GM12878 (cell line): Measurements from ENCODE around the gene FANCG. TPM values are rescaled to one million over a fixed set of nuclear protein-coding genes. Genes with fewer than 3 reads are reported as not detected.

Source experiments
- ATAC-seq: fragments of 200-7000 bp; cut with Tn5 transposase; 3 replicates; pipeline ENCODE4 v1.9.1; 2020; ENCODE audit warnings: mild to moderate bottlenecking, moderate library complexity
- BruUV-seq: library from RNA; stranded (reverse); fragments of 400-500 nt; replicated peaks from 2 replicates; lab custom pipeline; 2021; lab: Mats Ljungman, UMichigan
- CTCF ChIA-PET: fragments of 300-600 bp; sonication (Branson Sonifier 250); formaldehyde crosslinking; extraction: SDS; loops from one replicate; lab custom pipeline; 2021; ENCODE audit warnings: inconsistent platforms; lab: Yijun Ruan, JAX
- POLR2A ChIA-PET: fragments of 350-600 bp; formaldehyde crosslinking; extraction: SDS; loops from one replicate; lab custom pipeline; 2021; ENCODE audit warnings: inconsistent platforms; lab: Charles Lee
- RAD21 ChIA-PET: fragments of 300-600 bp; sonication (Branson Sonifier 250); formaldehyde crosslinking; loops from one replicate; lab custom pipeline; 2023; ENCODE audit warnings: antibody characterized with exemption; ENCODE audit not compliant: unreplicated experiment; lab: Charles Lee
- SMC1A ChIA-PET: fragments of 300-600 bp; sonication (Branson Sonifier 250); formaldehyde crosslinking; loops from one replicate; lab custom pipeline; 2023; ENCODE audit not compliant: unreplicated experiment, uncharacterized antibody; lab: Charles Lee
- DNase-seq: peaks from one replicate; pipeline ENCODE4 v3.0.0-alpha.2; 2011; ENCODE audit warnings: low read depth, low spot score
- FAIRE-seq: peaks from 3 replicates; lab custom pipeline; 2011; peaks lifted over from hg19 to GRCh38; lab: Jason Lieb, UNC
- H2AFZ ChIP-seq: 2 replicates; pipeline ENCODE4 v1.6.0; 2011; ENCODE audit warnings: low read depth, low read length, control low read depth; ENCODE audit not compliant: control insufficient read depth
- H3K27ac ChIP-seq: 2 replicates; pipeline ENCODE4 v1.5.1; 2011; ENCODE audit warnings: control low read depth; ENCODE audit not compliant: control insufficient read depth, insufficient read depth
- H3K27me3 ChIP-seq, 2 experiments: replicated peaks in 1 of 2; 2 replicates each; pipeline versions ENCODE4 v1.6.0 to v1.6.1; 2011; ENCODE audit warnings: low read length in 1 of 2; ENCODE audit not compliant: control insufficient read depth in 2 of 2, insufficient read depth in 2 of 2
- H3K36me3 ChIP-seq, 2 experiments: 2 replicates each; pipeline ENCODE4 v1.5.1; 2011; ENCODE audit warnings: low read length in 1 of 2; ENCODE audit not compliant: control insufficient read depth in 2 of 2, insufficient read depth in 2 of 2
- H3K4me1 ChIP-seq: 2 replicates; pipeline ENCODE4 v1.6.1; 2011; ENCODE audit warnings: mild to moderate bottlenecking, low read length, moderate library complexity, mixed read lengths; ENCODE audit not compliant: control insufficient read depth, insufficient read depth
- H3K4me2 ChIP-seq: 2 replicates; pipeline ENCODE4 v1.6.0; 2011; ENCODE audit warnings: control low read depth; ENCODE audit not compliant: control insufficient read depth, insufficient read depth
- H3K4me3 ChIP-seq: fragments of 200-600 bp; sonication (generic); 2 replicates; pipeline ENCODE4 v1.5.1; 2016
- H3K79me2 ChIP-seq: 2 replicates; pipeline ENCODE4 v1.6.0; 2011; ENCODE audit warnings: low read length; ENCODE audit not compliant: control insufficient read depth, insufficient read depth
- H3K9ac ChIP-seq: 2 replicates; pipeline ENCODE4 v1.8.0; 2011; ENCODE audit warnings: low read length, control low read depth, mixed read lengths; ENCODE audit not compliant: control insufficient read depth, insufficient read depth
- H3K9me3 ChIP-seq: replicated peaks from 3 replicates; pipeline ENCODE4 v1.5.1; 2011; ENCODE audit warnings: mild to moderate bottlenecking, low read length; ENCODE audit not compliant: control insufficient read depth, insufficient read depth
- H4K20me1 ChIP-seq: 2 replicates; pipeline ENCODE4 v1.6.0; 2011; ENCODE audit not compliant: control insufficient read depth, insufficient read depth
- BHLHE40 ChIP-seq, 2 experiments: fragments of 450-650 bp in 1 of 2; IDR thresholded peaks; 2 replicates each; pipeline ENCODE4 v1.6.1; 2011 to 2017; ENCODE audit warnings: low read depth in 2 of 2, borderline replicate concordance in 1 of 2, improper control_type of control experiment in 1 of 2, low read length in 1 of 2, mild to moderate bottlenecking in 1 of 2
- MXI1 ChIP-seq: fragments of 150-350 bp; IDR thresholded peaks from 2 replicates; pipeline ENCODE4 v1.6.1; 2011; ENCODE audit warnings: low read depth, mild to moderate bottlenecking, inconsistent platforms, low read length, improper control_type of control experiment
- NR2C1 ChIP-seq: fragments of 450-650 bp; IDR thresholded peaks from 2 replicates; pipeline ENCODE4 v1.6.1; 2017; ENCODE audit warnings: antibody characterized with exemption, mild to moderate bottlenecking, moderate library complexity
- RAD21 ChIP-seq: IDR thresholded peaks from 2 replicates; pipeline ENCODE4 v1.6.1; 2011; ENCODE audit warnings: mild to moderate bottlenecking, low read depth, low read length, moderate library complexity; ENCODE audit not compliant: insufficient read depth
- SMARCA5 ChIP-seq: fragments of 450-650 bp; IDR thresholded peaks from 2 replicates; pipeline ENCODE4 v1.6.1; 2017; ENCODE audit warnings: mild to moderate bottlenecking
- SMC3 ChIP-seq: IDR thresholded peaks from 2 replicates; pipeline ENCODE4 v1.6.1; 2011; ENCODE audit warnings: low read length, improper control_type of control experiment, borderline replicate concordance
- YY1 ChIP-seq: IDR thresholded peaks from 2 replicates; pipeline ENCODE4 v1.6.1; 2011; ENCODE audit warnings: low read depth, mild to moderate bottlenecking, low read length
- WGBS: methylation state at CpG from one replicate; pipeline ENCODE4 v1.1.6; 2016; ENCODE audit warnings: low lambda C conversion rate; ENCODE audit not compliant: insufficient replicate concordance, insufficient coverage; ENCODE audit errors: missing lambda C conversion rate; 5-methylcytosine and 5-hydroxymethylcytosine counted together
- in situ Hi-C: fragments of 300-500 bp; cut with MboI; formaldehyde crosslinking; loops from 9 replicates; pipeline ENCODE4 v1.14.3; 2018; ENCODE audit warnings: mixed read lengths
- intact Hi-C: fragments of 100-400 bp; cut with micrococcal nuclease; formaldehyde crosslinking; loops from one replicate; pipeline ENCODE4 v1.14.2; 2022; ENCODE audit not compliant: unreplicated experiment
- polyA plus RNA-seq, 11 experiments: library from polyadenylated mRNA; depleted of rRNA in 4 of 11; unstranded in 6 of 11; stranded (reverse) in 5 of 11; fragments of >200 nt; fragmentation: Nextera tagmentation in 4 of 11; fragmentation: Illumina TruSeq in 1 of 11; extraction: Ambion mirVana in 4 of 11; extraction: Trizol in 1 of 11; gene quantifications; 1 replicate in 1 of 11; 2 replicates in 10 of 11; pipeline versions ENCODE4 v1.2.1 to v1.2.3, GENCODE V29; 2011 to 2016; ENCODE audit warnings: inconsistent platforms in 2 of 11, missing spikeins in 2 of 11, low read depth in 1 of 11
- total RNA-seq, 4 experiments: library from RNA; depleted of rRNA in 3 of 4; stranded (reverse); fragments of >200 nt in 3 of 4; fragmentation: Illumina TruSeq in 1 of 4; extraction: Trizol in 1 of 4; gene quantifications; 2 replicates each; pipeline versions ENCODE4 v1.2.1 to v1.2.3, GENCODE V29; 2013 to 2021
- TF ChIP-seq, protein P1 (sequence below): fragments of 450-650 bp; IDR thresholded peaks from 2 replicates; pipeline ENCODE4 v1.6.1; 2017; ENCODE audit warnings: mild to moderate bottlenecking, low read depth, inconsistent platforms; ENCODE audit not compliant: poor library complexity, severe bottlenecking
- TF ChIP-seq, protein P2 (sequence below): fragments of 450-650 bp; IDR thresholded peaks from 2 replicates; pipeline ENCODE4 v1.6.1; 2016; ENCODE audit warnings: mild to moderate bottlenecking
- TF ChIP-seq, protein P3 (sequence below): IDR thresholded peaks from 2 replicates; pipeline ENCODE4 v1.6.1; 2011; ENCODE audit warnings: borderline replicate concordance, low read depth, mild to moderate bottlenecking, moderate library complexity, mixed read lengths, low read length; ENCODE audit not compliant: insufficient read depth; ENCODE audit errors: extremely low read length
- TF ChIP-seq, protein P4 (sequence below), 3 experiments: IDR thresholded peaks in 2 of 3; conservative IDR thresholded peaks in 1 of 3; 2 replicates each; pipeline ENCODE4 v1.5.1; 2011; ENCODE audit warnings: low read depth in 3 of 3, low read length in 3 of 3, mild to moderate bottlenecking in 3 of 3, control low read depth in 2 of 3, moderate library complexity in 2 of 3, inconsistent platforms in 1 of 3, mixed read lengths in 1 of 3; ENCODE audit not compliant: control insufficient read depth in 2 of 3, insufficient read depth in 1 of 3; ENCODE audit errors: extremely low read depth in 1 of 3

The FANCG gene
- total and polyA plus RNA-seq, 10 of the 15 experiments (the other 5 are each of a cell fraction or from before 2014, with no cell fraction given): 16.4 to 78.7 (median 45.4) TPM

DNA sequence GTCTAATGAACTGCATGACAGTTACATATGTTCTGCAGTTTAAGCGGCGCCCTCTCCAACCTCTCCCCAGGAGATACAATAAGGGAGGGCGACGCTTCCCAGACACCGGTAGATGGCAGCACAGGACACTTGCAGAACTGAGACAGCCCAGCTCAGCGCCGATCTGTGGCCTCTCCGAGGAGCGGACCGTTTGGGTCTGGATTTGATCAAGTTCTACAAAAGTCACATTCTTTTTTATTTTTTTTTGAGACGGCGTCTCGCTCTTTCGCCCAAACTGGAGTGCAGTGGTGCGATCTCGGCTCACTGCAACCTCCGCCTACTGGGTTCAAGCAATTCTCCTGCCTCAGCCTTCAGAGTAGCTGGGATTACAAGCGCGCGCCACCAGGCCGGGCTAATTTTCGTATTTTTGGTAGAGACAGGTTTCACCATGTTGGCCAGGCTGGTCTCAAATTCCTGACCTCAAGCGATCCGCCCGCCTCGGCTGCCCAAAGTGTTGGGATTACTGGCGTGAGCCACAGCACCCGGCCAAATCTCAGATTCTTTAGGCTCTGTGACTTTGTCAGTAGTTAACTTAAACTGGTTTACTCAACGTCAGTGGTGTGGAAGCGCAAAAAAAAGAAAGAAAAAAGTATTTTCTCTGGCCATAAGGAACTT lies 37.3 kb upstream of the FANCG start:
- 26% methylated on average over 30 of the region's 30 CpGs for WGBS
- RAD21 ChIA-PET: interaction anchor here (0.8 to 2.7 kb wide), 8 partner anchors 14 to 437 kb away, joined by 3 to 20 read pairs (median 6); partner anchors contain the start of gene STOML2
- Histone ChIP-seq H3K36me3 (no peaks in the 10 kb centered on the region), H3K27ac (no peak overlapping the region), H4K20me1 (no peaks in the 10 kb centered on the region)
- intact Hi-C loops: loop anchor here (1.0 to 10.0 kb wide), 6 partner anchors 142 to 698 kb away; partner anchors contain the start of genes CREB3, HINT2, SPAG8 and TESK1
- TF ChIP-seq MXI1 (peak; percentile 18; the same call in 1 of the 2 replicates), RAD21 (peak; percentile 92), SMARCA5 (peak; percentile 75; the same call in 1 of the 2 replicates), YY1 (peak; percentile 49; the same call in 1 of the 2 replicates), SMC3 (peak; percentile 85), NR2C1 (no peak), BHLHE40 (IDR thresholded peaks at IDR 0.05; ENCODE audit: borderline replicate concordance in 1 of 2, low read depth in 2 of 2, low read length in 1 of 2) (peak; percentile 14 to 44; a peak in 2 of 4 replicates)
- TF ChIP-seq, protein P1, sequence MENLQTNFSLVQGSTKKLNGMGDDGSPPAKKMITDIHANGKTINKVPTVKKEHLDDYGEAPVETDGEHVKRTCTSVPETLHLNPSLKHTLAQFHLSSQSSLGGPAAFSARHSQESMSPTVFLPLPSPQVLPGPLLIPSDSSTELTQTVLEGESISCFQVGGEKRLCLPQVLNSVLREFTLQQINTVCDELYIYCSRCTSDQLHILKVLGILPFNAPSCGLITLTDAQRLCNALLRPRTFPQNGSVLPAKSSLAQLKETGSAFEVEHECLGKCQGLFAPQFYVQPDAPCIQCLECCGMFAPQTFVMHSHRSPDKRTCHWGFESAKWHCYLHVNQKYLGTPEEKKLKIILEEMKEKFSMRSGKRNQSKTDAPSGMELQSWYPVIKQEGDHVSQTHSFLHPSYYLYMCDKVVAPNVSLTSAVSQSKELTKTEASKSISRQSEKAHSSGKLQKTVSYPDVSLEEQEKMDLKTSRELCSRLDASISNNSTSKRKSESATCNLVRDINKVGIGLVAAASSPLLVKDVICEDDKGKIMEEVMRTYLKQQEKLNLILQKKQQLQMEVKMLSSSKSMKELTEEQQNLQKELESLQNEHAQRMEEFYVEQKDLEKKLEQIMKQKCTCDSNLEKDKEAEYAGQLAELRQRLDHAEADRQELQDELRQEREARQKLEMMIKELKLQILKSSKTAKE: peak; percentile 51
- TF ChIP-seq, protein P2, sequence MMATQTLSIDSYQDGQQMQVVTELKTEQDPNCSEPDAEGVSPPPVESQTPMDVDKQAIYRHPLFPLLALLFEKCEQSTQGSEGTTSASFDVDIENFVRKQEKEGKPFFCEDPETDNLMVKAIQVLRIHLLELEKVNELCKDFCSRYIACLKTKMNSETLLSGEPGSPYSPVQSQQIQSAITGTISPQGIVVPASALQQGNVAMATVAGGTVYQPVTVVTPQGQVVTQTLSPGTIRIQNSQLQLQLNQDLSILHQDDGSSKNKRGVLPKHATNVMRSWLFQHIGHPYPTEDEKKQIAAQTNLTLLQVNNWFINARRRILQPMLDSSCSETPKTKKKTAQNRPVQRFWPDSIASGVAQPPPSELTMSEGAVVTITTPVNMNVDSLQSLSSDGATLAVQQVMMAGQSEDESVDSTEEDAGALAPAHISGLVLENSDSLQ: no peak
- TF ChIP-seq, protein P3, sequence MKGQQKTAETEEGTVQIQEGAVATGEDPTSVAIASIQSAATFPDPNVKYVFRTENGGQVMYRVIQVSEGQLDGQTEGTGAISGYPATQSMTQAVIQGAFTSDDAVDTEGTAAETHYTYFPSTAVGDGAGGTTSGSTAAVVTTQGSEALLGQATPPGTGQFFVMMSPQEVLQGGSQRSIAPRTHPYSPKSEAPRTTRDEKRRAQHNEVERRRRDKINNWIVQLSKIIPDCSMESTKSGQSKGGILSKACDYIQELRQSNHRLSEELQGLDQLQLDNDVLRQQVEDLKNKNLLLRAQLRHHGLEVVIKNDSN: no peak
- TF ChIP-seq, protein P4, sequence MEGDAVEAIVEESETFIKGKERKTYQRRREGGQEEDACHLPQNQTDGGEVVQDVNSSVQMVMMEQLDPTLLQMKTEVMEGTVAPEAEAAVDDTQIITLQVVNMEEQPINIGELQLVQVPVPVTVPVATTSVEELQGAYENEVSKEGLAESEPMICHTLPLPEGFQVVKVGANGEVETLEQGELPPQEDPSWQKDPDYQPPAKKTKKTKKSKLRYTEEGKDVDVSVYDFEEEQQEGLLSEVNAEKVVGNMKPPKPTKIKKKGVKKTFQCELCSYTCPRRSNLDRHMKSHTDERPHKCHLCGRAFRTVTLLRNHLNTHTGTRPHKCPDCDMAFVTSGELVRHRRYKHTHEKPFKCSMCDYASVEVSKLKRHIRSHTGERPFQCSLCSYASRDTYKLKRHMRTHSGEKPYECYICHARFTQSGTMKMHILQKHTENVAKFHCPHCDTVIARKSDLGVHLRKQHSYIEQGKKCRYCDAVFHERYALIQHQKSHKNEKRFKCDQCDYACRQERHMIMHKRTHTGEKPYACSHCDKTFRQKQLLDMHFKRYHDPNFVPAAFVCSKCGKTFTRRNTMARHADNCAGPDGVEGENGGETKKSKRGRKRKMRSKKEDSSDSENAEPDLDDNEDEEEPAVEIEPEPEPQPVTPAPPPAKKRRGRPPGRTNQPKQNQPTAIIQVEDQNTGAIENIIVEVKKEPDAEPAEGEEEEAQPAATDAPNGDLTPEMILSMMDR (IDR thresholded peaks at IDR 0.05 in 2 of 3, conservative IDR thresholded peaks at IDR 0.05 in 1 of 3; ENCODE audit: control insufficient read depth in 2 of 3, extremely low read depth in 1 of 3, insufficient read depth in 1 of 3, low read depth in 3 of 3, low read length in 3 of 3): peak; percentile 93 to 98 (median 95); a peak in 5 of 6 replicates
- TF ChIP-seq, all 136 proteins: peak for 8
- no peak overlapping the region for H3K9ac ChIP-seq
- no peaks in the 10 kb centered on the region for H3K9me3 ChIP-seq
- H3K4me3 ChIP-seq: no peak overlapping the region
- peaks cover 24% of the 10 kb centered on the region for H3K4me1 ChIP-seq
- BruUV-seq: no TSS peak
- H3K27me3 ChIP-seq: no peaks in the 10 kb centered on the region
- POLR2A ChIA-PET: interaction anchor here (0.6 kb wide), 1 partner anchor 140 kb away, joined by 3 read pairs; no protein-coding TSS in a partner anchor
- peak overlapping the region; percentile 92 for H3K4me2 ChIP-seq
- peak overlapping the region; percentile 84 for H2AFZ ChIP-seq
- no peak for FAIRE-seq
- SMC1A ChIA-PET: interaction anchor here (1.0 to 3.0 kb wide), 5 partner anchors 139 to 437 kb away, joined by 3 to 23 read pairs (median 4); no protein-coding TSS in a partner anchor
- H3K79me2 ChIP-seq: peaks cover 3% of the 10 kb centered on the region
- in situ Hi-C loops: loop anchor here (5.0 kb wide), 3 partner anchors 140 to 485 kb away; no protein-coding TSS in a partner anchor
- ATAC-seq: peak; percentile 79
- CTCF ChIA-PET: interaction anchor here (0.6 to 3.9 kb wide), 18 partner anchors 10 to 483 kb away, joined by 3 to 85 read pairs (median 5); no protein-coding TSS in a partner anchor
- no peak for DNase-seq
